GM13976 (cell line): ENCODE measurements around the gene OSBPL2.

Source experiments
- DNase-seq: peaks from one replicate; pipeline ENCODE4 v3.0.0; 2012; ENCODE audit warnings: low spot score
- in situ Hi-C: fragments of 300-500 bp; cut with MboI; formaldehyde crosslinking; loops from one replicate; pipeline ENCODE4 v1.12.0; 2022; ENCODE audit warnings: low sequenced_read_pairs, mixed read lengths, inconsistent platforms; ENCODE audit not compliant: unreplicated experiment
- TF ChIP-seq, protein P1 (sequence below): IDR thresholded peaks from 2 replicates; pipeline ENCODE4 v1.5.1; 2012; ENCODE audit warnings: borderline replicate concordance, mild to moderate bottlenecking; ENCODE audit not compliant: insufficient read depth; ENCODE audit errors: extremely low read depth, missing control alignments, control extremely low read depth

The OSBPL2 gene

DNA sequence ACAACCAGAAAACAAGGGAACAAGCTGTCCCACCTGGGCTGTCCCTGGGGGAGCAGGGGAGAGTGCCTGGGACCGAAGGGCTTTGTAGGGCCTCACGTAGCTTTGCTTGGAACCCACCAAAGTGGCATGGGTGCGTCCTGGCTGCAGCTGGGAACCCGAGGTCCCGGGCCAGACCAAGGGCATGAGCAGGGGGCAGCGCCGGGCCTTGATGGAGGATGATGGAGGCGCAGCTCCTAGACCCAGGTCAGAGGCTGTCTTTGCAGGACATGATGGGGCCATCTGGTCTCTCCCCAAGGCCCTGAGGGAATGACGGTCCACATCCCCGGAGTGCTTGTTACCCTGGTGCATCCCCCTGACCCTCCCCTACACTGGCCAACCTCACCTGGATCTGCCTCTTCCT lies 7.6 kb upstream of the OSBPL2 start:
- TF ChIP-seq, protein P1, sequence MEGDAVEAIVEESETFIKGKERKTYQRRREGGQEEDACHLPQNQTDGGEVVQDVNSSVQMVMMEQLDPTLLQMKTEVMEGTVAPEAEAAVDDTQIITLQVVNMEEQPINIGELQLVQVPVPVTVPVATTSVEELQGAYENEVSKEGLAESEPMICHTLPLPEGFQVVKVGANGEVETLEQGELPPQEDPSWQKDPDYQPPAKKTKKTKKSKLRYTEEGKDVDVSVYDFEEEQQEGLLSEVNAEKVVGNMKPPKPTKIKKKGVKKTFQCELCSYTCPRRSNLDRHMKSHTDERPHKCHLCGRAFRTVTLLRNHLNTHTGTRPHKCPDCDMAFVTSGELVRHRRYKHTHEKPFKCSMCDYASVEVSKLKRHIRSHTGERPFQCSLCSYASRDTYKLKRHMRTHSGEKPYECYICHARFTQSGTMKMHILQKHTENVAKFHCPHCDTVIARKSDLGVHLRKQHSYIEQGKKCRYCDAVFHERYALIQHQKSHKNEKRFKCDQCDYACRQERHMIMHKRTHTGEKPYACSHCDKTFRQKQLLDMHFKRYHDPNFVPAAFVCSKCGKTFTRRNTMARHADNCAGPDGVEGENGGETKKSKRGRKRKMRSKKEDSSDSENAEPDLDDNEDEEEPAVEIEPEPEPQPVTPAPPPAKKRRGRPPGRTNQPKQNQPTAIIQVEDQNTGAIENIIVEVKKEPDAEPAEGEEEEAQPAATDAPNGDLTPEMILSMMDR: no peak
- in situ Hi-C loops: no loop called here
- no peak for DNase-seq

GRCh38 chr20:62231292-62231691 lies 7.0 kb upstream of the OSBPL2 start:
- DNase-seq: no peak
- TF ChIP-seq, protein P1: no peak
- in situ Hi-C loops: no loop called here

DNA sequence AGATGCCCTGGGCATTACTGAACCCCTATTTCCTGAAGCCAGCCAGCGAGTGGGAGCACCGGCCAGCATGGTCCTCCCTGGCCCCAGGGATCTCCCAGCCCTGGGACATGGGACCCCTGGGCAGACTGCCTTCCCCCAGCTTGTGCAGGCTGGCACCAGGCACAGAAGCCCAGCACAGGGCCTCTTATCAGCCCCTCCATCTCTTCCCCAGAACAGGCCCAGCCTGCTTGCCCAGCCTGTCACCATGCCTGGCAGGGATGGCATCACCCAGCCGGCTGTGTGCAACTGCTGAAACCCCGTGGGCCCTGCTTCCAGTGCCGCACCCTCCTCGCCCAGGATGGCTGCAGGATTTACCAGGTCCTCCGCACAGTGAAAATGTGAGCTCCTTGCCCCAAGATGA lies 6.1 kb upstream of the OSBPL2 start:
- in situ Hi-C loops: no loop called here

DNA sequence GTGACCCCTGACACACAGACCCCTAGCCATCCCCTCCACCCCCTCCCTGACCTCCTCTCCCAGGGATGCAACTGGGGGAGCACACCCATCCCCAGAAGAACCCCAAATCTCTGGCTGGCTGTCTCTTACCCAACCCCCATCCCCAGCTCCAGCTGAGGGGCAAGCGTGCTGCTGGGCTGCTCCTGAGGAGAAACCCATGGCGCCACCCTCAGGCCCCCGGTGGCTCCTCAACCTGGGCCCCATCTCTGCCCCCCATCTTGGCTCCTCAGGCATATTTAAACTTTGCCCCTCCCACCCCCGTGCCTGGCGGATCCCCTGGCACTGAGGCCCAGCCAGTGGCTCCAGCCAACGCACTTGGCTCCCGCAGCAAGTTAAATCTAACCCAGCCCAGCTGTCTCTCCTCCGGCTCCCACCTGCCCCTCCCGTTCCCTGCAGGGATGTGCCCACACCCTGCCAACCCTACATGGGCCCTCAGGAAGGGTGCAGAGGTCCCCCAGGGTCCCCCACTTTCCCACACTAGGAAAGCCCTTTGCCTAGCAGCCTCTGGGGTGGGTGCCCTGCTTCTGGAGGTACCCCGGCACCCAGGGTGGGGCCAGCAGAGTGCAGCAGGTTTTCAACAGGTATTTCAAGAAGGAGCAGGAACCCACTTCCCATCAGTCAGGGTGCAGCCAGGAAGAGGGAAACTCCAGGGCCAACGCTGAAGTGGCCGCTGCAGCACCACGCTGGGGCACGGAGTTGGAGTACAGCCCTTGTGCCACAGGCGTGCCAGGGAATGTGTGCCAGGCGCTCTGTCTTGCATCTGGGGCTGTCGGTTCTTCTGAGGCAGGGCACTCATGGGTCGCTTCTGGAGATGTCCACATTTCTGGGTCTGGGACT lies 5.3 kb upstream of the OSBPL2 start:
- TF ChIP-seq, protein P1: no peak
- in situ Hi-C loops: no loop called here
- DNase-seq: no peak

More for the DNA sequence above, 6.1 kb upstream of the OSBPL2 start:
- TF ChIP-seq, protein P1: no peak
- DNase-seq: no peak

GRCh38 chr20:62233684-62234083 lies 4.6 kb upstream of the OSBPL2 start:
- in situ Hi-C loops: no loop called here

GRCh38 chr20:62234339-62234738 lies 4.0 kb upstream of the OSBPL2 start:
- DNase-seq: no peak
- in situ Hi-C loops: no loop called here
- TF ChIP-seq, protein P1: no peak

More at GRCh38 chr20:62233684-62234083, 4.6 kb upstream of the OSBPL2 start:
- DNase-seq: no peak
- TF ChIP-seq, protein P1: no peak
